IMR-90 (cell line): Measurements from ENCODE around the gene SNX6. TPM values are rescaled to one million over a fixed set of nuclear protein-coding genes. Genes with fewer than 3 reads are reported as not detected.

Source experiments
- ATAC-seq: fragments of 200-7000 bp; cut with Tn5 transposase; 2 replicates; pipeline ENCODE4 v1.9.1; 2020; ENCODE audit warnings: low read depth, mild to moderate bottlenecking, moderate library complexity
- BruUV-seq: library from RNA; stranded (reverse); fragments of 400-500 nt; replicated peaks from 2 replicates; lab custom pipeline; 2021; lab: Mats Ljungman, UMichigan
- CTCF ChIA-PET: fragments of 300-600 bp; formaldehyde crosslinking; extraction: SDS; loops from one replicate; lab custom pipeline; 2021; ENCODE audit warnings: antibody characterized with exemption; lab: Yijun Ruan, JAX
- POLR2A ChIA-PET: fragments of 300-600 bp; sonication (Branson Sonifier 250); formaldehyde crosslinking; loops from one replicate; lab custom pipeline; 2022; ENCODE audit warnings: antibody characterized with exemption; ENCODE audit not compliant: unreplicated experiment; lab: Charles Lee
- DNase-seq: peaks from one replicate; pipeline ENCODE4 v3.0.0; 2013
- H2AFZ ChIP-seq: replicated peaks from 2 replicates; pipeline ENCODE3; 2013; ENCODE audit warnings: low read length, mild to moderate bottlenecking; ENCODE audit not compliant: poor library complexity
- H2AK5ac ChIP-seq: 2 replicates; pipeline ENCODE4 v1.6.1; 2013; ENCODE audit warnings: low read depth, low read length, inconsistent platforms
- H2AK9ac ChIP-seq: replicated peaks from 2 replicates; pipeline ENCODE3; 2013; ENCODE audit warnings: mild to moderate bottlenecking, low read depth, low read length, moderate library complexity; ENCODE audit not compliant: poor library complexity
- H2BK120ac ChIP-seq: 2 replicates; pipeline ENCODE4 v1.6.1; 2013; ENCODE audit warnings: low read depth, low read length, inconsistent platforms
- H2BK15ac ChIP-seq: 3 replicates; pipeline ENCODE4 v1.6.1; 2013; ENCODE audit warnings: low read depth, low read length, inconsistent platforms
- H2BK20ac ChIP-seq: 2 replicates; pipeline ENCODE4 v1.6.1; 2013; ENCODE audit warnings: low read depth, mild to moderate bottlenecking, inconsistent platforms, low read length, moderate library complexity
- H2BK5ac ChIP-seq: 2 replicates; pipeline ENCODE4 v1.6.1; 2013; ENCODE audit warnings: mild to moderate bottlenecking, low read depth, low read length, inconsistent platforms; ENCODE audit not compliant: poor library complexity, severe bottlenecking
- H3K14ac ChIP-seq: replicated peaks from 2 replicates; pipeline ENCODE4 v1.6.1; 2013; ENCODE audit warnings: low read depth, low read length, inconsistent platforms
- H3K18ac ChIP-seq: 2 replicates; pipeline ENCODE4 v1.6.1; 2013; ENCODE audit warnings: low read depth, low read length, control low read depth
- H3K23ac ChIP-seq: 2 replicates; pipeline ENCODE4 v1.6.1; 2013; ENCODE audit warnings: low read depth, low read length, inconsistent platforms
- H3K27ac ChIP-seq: 2 replicates; pipeline ENCODE4 v1.5.1; 2013; ENCODE audit warnings: mild to moderate bottlenecking, control low read depth, low read length; ENCODE audit not compliant: insufficient read depth
- H3K27me3 ChIP-seq: 2 replicates; pipeline ENCODE4 v1.6.1; 2013; ENCODE audit warnings: low read length; ENCODE audit not compliant: control insufficient read depth, insufficient read depth
- H3K36me3 ChIP-seq: 2 replicates; pipeline ENCODE4 v1.6.1; 2013; ENCODE audit warnings: low read length, mixed read lengths; ENCODE audit not compliant: control insufficient read depth, insufficient read depth
- H3K4ac ChIP-seq: 2 replicates; pipeline ENCODE4 v1.6.1; 2013; ENCODE audit warnings: low read depth, low read length, inconsistent platforms
- H3K4me1 ChIP-seq: 2 replicates; pipeline ENCODE4 v1.6.1; 2013; ENCODE audit warnings: low read length, mixed read lengths; ENCODE audit not compliant: control insufficient read depth, insufficient read depth
- H3K4me2 ChIP-seq: 2 replicates; pipeline ENCODE4 v1.6.1; 2013; ENCODE audit warnings: low read depth, mild to moderate bottlenecking, control low read depth, low read length, moderate library complexity
- H3K4me3 ChIP-seq: 2 replicates; pipeline ENCODE4 v1.5.1; 2013; ENCODE audit warnings: low read depth, mild to moderate bottlenecking, control low read depth, low read length, moderate library complexity; ENCODE audit not compliant: insufficient read depth
- H3K56ac ChIP-seq: 2 replicates; pipeline ENCODE4 v1.6.1; 2013; ENCODE audit warnings: low read length, inconsistent platforms; ENCODE audit not compliant: insufficient read depth; ENCODE audit errors: extremely low read depth
- H3K79me1 ChIP-seq, 2 experiments: 2 replicates each; pipeline ENCODE4 v1.6.1; 2013; ENCODE audit warnings: low read length in 2 of 2, inconsistent platforms in 1 of 2, low read depth in 1 of 2
- H3K9ac ChIP-seq: 2 replicates; pipeline ENCODE4 v1.6.1; 2013; ENCODE audit warnings: low read depth, low read length, control low read depth
- H3K9me1 ChIP-seq: 2 replicates; pipeline ENCODE4 v1.6.1; 2013; ENCODE audit warnings: low read length, inconsistent platforms; ENCODE audit not compliant: insufficient read depth
- H3K9me3 ChIP-seq: 2 replicates; pipeline ENCODE4 v1.6.1; 2013; ENCODE audit warnings: low read length; ENCODE audit not compliant: control insufficient read depth, insufficient read depth
- H4K20me1 ChIP-seq: 2 replicates; pipeline ENCODE4 v1.6.1; 2013; ENCODE audit warnings: low read length, inconsistent platforms; ENCODE audit not compliant: insufficient read depth
- H4K5ac ChIP-seq: 2 replicates; pipeline ENCODE4 v1.6.1; 2013; ENCODE audit warnings: mild to moderate bottlenecking, low read depth, low read length, control low read depth
- H4K8ac ChIP-seq, 2 experiments: 2 replicates each; pipeline ENCODE4 v1.6.1; 2013; ENCODE audit warnings: low read depth in 2 of 2, low read length in 2 of 2, control low read depth in 1 of 2, inconsistent platforms in 1 of 2
- H4K91ac ChIP-seq: 2 replicates; pipeline ENCODE4 v1.6.1; 2013; ENCODE audit warnings: low read depth, low read length, inconsistent platforms; ENCODE audit not compliant: insufficient read depth
- WGBS, 2 experiments: methylation state at CpG; one replicate each; pipeline versions ENCODE4 v1.1.5 to v1.1.7; 2013; ENCODE audit warnings: missing lambda C conversion rate in 2 of 2; ENCODE audit not compliant: insufficient read length in 1 of 2; ENCODE audit errors: extremely low coverage in 2 of 2; 5-methylcytosine and 5-hydroxymethylcytosine counted together
- dilution Hi-C: fragments of 300-500 bp; cut with HindIII; formaldehyde crosslinking; loops from one replicate; pipeline ENCODE4 v1.14.3; 2018; ENCODE audit warnings: low sequenced_read_pairs; ENCODE audit not compliant: unreplicated experiment
- in situ Hi-C: fragments of 300-500 bp; cut with MboI; formaldehyde crosslinking; loops from 3 replicates; pipeline ENCODE4 v1.14.3; 2019; ENCODE audit warnings: low sequenced_read_pairs, inconsistent platforms, mixed read lengths
- intact Hi-C: fragments of 100-400 bp; cut with micrococcal nuclease; formaldehyde crosslinking; loops from 2 replicates; pipeline ENCODE4 v1.10.0; 2022
- polyA plus RNA-seq, 3 experiments: library from polyadenylated mRNA; depleted of rRNA; stranded (reverse); fragments of >200 nt; gene quantifications; 2 replicates each; pipeline ENCODE4 v1.2.3, GENCODE V29; 2012; ENCODE audit warnings: low replicate concordance in 1 of 3
- total RNA-seq: library from RNA; depleted of rRNA; stranded (reverse); fragments of >200 nt; gene quantifications from 2 replicates; pipeline ENCODE4 v1.2.3, GENCODE V29; 2012
- TF ChIP-seq, protein P1 (sequence below): fragments of 150-350 bp; IDR thresholded peaks from 2 replicates; pipeline ENCODE4 v1.6.1; 2017; ENCODE audit warnings: mild to moderate bottlenecking, antibody characterized with exemption, low read length, low read depth

SNX6 gene
- total and polyA plus RNA-seq, 2 of the 4 experiments (the other 2 are of a cell fraction) = 116 to 127 TPM

DNA sequence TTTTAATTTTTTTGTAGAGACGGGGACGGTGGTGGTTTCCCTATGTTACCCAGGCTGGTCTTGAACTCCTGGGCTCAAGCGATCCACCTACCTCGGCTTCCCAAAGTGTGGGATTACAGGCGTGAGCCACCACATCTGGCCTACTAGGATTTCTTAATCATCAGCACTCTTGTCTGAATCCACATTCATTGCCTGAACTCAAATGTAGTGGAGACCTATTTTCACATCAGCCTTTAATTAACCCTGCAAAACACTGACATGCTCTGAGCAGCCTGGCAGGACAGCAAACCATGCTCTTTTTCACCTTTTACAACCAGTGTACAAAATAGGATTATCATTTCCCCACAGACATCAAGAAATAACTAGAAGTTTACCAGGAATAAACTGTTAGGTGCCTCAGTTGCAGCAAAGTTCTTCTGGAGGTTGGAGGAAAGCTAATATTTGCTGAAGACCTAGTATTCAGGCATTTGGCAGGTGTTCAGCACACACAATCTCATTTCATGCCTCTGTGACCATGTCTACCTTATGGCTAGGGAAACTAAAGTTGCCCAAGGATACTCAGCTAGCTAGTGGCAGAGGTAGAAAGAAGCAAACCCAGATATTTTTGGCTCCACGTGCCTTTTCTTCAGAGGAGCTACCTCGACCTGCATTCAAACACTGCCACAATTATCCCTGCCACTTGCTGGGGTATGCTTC, 46.7 kb upstream of the SNX6 start:
- H2BK120ac ChIP-seq = no peak overlapping the region
- H4K91ac ChIP-seq = no peak overlapping the region
- ChIA-PET POLR2A (no interaction called here), CTCF (no interaction called here)
- H3K9me1 ChIP-seq = peaks cover 3% of the 10 kb centered on the region
- in situ Hi-C loops = no loop called here
- peak overlapping the region in 1 of 2 experiments; percentile 22; a peak in 1 of 4 replicates for H4K8ac ChIP-seq
- H2AK5ac ChIP-seq = no peak overlapping the region; the same call in 1 of the 2 replicates
- H2BK5ac ChIP-seq = no peak overlapping the region
- H3K23ac ChIP-seq = no peak overlapping the region
- H3K14ac ChIP-seq = 0 out of 2 replicates have a peak overlapping the region, but pooled peaks have one; percentile 55
- no peaks in the 10 kb centered on the region for H3K27me3 ChIP-seq
- WGBS, 2 experiments = 93% methylated on average over 5 of the region's 7 CpGs; no CpG with 5 or more reads in 1 of the 2 experiments
- no peak overlapping the region for H3K27ac ChIP-seq
- H2AFZ ChIP-seq = no peak overlapping the region
- H4K5ac ChIP-seq = no peak overlapping the region
- no peaks in the 10 kb centered on the region for H4K20me1 ChIP-seq
- DNase-seq (no peak), ATAC-seq (no peak)
- H3K4me3 ChIP-seq = no peak overlapping the region
- H2BK15ac ChIP-seq = no peak overlapping the region
- H2BK20ac ChIP-seq = no peak overlapping the region
- no peak overlapping the region for H3K18ac ChIP-seq
- H3K79me1 ChIP-seq = no peaks in the 10 kb centered on the region
- H3K4me1 ChIP-seq = peaks cover 2% of the 10 kb centered on the region; the same call in 1 of the 2 replicates
- H3K4me2 ChIP-seq = no peak overlapping the region
- no peak overlapping the region for H3K56ac ChIP-seq
- intact Hi-C loops = no loop called here
- TF ChIP-seq, protein P1, sequence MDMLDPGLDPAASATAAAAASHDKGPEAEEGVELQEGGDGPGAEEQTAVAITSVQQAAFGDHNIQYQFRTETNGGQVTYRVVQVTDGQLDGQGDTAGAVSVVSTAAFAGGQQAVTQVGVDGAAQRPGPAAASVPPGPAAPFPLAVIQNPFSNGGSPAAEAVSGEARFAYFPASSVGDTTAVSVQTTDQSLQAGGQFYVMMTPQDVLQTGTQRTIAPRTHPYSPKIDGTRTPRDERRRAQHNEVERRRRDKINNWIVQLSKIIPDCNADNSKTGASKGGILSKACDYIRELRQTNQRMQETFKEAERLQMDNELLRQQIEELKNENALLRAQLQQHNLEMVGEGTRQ = no peak
- no peak overlapping the region for H3K4ac ChIP-seq
- H3K36me3 ChIP-seq = no peaks in the 10 kb centered on the region
- H2AK9ac ChIP-seq = no peak overlapping the region
- dilution Hi-C loops = no loop called here
- BruUV-seq = no TSS peak
- H3K9ac ChIP-seq = no peak overlapping the region
- H3K9me3 ChIP-seq = no peaks in the 10 kb centered on the region
